ENCODE data around the gene RPP21.

RPP21 gene

GRCh38 chr6:30312266-30312665 is 32.7 kb upstream of the RPP21 start:
- Histone ChIP-seq H3K27me3 (ENCODE audit: insufficient read depth, low read depth, severe bottlenecking) (no peaks in the 10 kb centered on the region), H3K27ac (no peak overlapping the region), H3K9me3 (ENCODE audit: severe bottlenecking) (no peaks in the 10 kb centered on the region), H3K36me3 (peaks cover 60% of the 10 kb centered on the region), H3K4me3 (ENCODE audit: low read depth, low read length) (no peak overlapping the region)
- TF ChIP-seq CTCF (IDR thresholded peaks at IDR 0.05; ENCODE audit: low read depth, low read length) = no peak
- DNase-seq = no peak

GRCh38 chr6:30312676-30313321 is 32.2 kb upstream of the RPP21 start:
- peaks cover 60% of the 10 kb centered on the region for H3K36me3 ChIP-seq

GRCh38 chr6:30315156-30315555 is 29.8 kb upstream of the RPP21 start:
- no peak for TF ChIP-seq CTCF (IDR thresholded peaks at IDR 0.05; ENCODE audit: low read depth, low read length)
- no peaks in the 10 kb centered on the region for H3K9me3 ChIP-seq (ENCODE audit: severe bottlenecking)
- no peaks in the 10 kb centered on the region for H3K27me3 ChIP-seq (ENCODE audit: insufficient read depth, low read depth, severe bottlenecking)
- peaks cover 60% of the 10 kb centered on the region for H3K36me3 ChIP-seq
- H3K27ac ChIP-seq = no peak overlapping the region
- no peak for DNase-seq
- no peak overlapping the region for H3K4me3 ChIP-seq (ENCODE audit: low read depth, low read length)

More at GRCh38 chr6:30312676-30313321, 32.2 kb upstream of the RPP21 start:
- Histone ChIP-seq H3K9me3 (ENCODE audit: severe bottlenecking) (no peaks in the 10 kb centered on the region), H3K4me3 (ENCODE audit: low read depth, low read length) (no peak overlapping the region), H3K27me3 (ENCODE audit: insufficient read depth, low read depth, severe bottlenecking) (no peaks in the 10 kb centered on the region), H3K27ac (no peak overlapping the region)
- no peak for DNase-seq
- no peak for TF ChIP-seq CTCF (IDR thresholded peaks at IDR 0.05; ENCODE audit: low read depth, low read length)

GRCh38 chr6:30317913-30318589 is 26.9 kb upstream of the RPP21 start:
- Histone ChIP-seq H3K9me3 (ENCODE audit: severe bottlenecking) (no peaks in the 10 kb centered on the region), H3K4me3 (ENCODE audit: low read depth, low read length) (no peak overlapping the region), H3K27me3 (ENCODE audit: insufficient read depth, low read depth, severe bottlenecking) (no peaks in the 10 kb centered on the region), H3K27ac (no peak overlapping the region), H3K36me3 (peaks cover 45% of the 10 kb centered on the region)
- no peak for DNase-seq
- no peak for TF ChIP-seq CTCF (IDR thresholded peaks at IDR 0.05; ENCODE audit: low read depth, low read length)

- H3K27me3 ChIP-seq (ENCODE audit: insufficient read depth, low read depth, severe bottlenecking) = no peaks in the 10 kb centered on the region
- no peak for DNase-seq
- no peak overlapping the region for H3K4me3 ChIP-seq (ENCODE audit: low read depth, low read length)
- no peaks in the 10 kb centered on the region for H3K9me3 ChIP-seq (ENCODE audit: severe bottlenecking)
- TF ChIP-seq CTCF (IDR thresholded peaks at IDR 0.05; ENCODE audit: low read depth, low read length) = no peak
- peaks cover 44% of the 10 kb centered on the region for H3K36me3 ChIP-seq
- H3K27ac ChIP-seq = no peak overlapping the region
These were observed 25.7 kb upstream of the RPP21 start for GRCh38 chr6:30319146-30319835.

Data from WERI-Rb-1 (cell line).